ENCODE measurements around the gene OR10C1.
A peak's percentile ranks its signal among the peaks of the same experiment; 100 is the strongest.
"Not testable (repeated sequence)": the region's sequence is repeated elsewhere in the genome, so short reads cannot be mapped to it uniquely, and the experiment has no call there.

The OR10C1 gene

GRCh38 chr6:29439006-29439405 lies at the start of gene OR10C1:
Gene OR10C1 (plus strand): TSS chr6:29439306. CDS start chr6:29440016, 710 bp downstream.
- no peak for DNase-seq

DNA sequence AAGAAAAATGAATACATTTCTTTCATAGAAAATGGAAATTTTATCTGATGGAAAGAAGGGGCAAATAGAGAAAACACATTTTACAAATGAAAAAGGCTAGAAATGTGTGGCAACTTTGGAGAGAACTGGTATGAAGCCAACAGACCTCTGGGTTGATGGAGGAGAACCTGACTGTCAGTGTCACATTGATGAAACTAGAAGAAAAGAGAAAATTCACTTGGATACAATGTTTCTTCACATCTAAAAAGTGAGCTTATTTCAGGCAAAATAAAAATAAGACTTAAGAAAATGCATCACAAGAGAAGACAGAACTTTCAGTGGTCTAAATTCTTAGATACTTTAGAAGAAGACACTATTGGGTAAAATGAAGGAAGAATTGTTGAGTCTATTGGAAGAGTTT lies 43.8 kb upstream of the OR10C1 start, which contains the start of gene OR12D2:
TSS of gene OR12D2 (plus strand) at position 301 of the 400 bp plus-strand sequence. CDS start 1,069 bp downstream, outside the sequence.
- DNase-seq: no peak

GRCh38 chr6:29399525-29399924 lies 39.6 kb upstream of the OR10C1 start:
- DNase-seq: no peak

- DNase-seq: no peak
Measured at GRCh38 chr6:29403801-29404200, 35.3 kb upstream of the OR10C1 start.

DNA sequence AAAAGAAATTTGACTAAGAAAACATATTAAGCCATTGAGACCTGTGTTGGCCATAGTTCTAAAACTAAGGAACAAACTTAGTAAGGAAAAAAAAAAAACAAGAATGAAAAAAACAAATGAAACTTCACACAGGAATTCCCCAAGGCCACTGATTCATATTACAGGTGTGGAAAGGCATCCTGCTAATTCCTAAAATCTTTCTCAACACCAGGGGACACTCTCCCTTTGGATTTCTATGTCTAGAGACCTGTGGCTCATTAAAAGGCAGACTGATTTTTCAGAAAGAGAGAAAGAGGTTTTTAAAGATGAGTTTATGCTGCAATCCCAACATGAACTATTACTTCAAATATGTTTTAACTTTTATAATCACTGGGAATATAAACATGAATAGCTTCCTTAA lies 24.5 kb upstream of the OR10C1 start, which contains the start of gene OR12D1:
TSS of gene OR12D1 (plus strand) at position 341 of the 400 bp plus-strand sequence.
- no peak for DNase-seq

GRCh38 chr6:29419516-29419915 lies 19.6 kb upstream of the OR10C1 start:
- no peak for DNase-seq

DNA sequence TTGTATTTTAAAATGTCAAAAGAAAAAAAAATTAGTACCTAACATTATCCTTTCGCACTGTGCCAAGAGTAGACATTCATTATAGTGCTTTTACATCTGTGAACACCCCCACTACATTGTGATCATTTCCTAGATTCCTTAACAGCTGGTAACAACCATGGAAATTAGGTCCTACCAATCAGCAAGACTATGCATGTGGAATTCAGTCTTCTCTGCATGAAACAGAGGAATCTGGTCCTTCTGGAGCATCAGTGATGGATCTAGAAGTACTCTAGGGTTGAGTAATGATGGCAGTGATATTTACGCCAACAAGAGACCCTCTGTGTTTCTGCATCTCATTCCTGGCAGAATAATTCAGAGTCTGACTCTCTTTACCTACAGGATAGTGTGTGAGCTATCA lies 14.9 kb upstream of the OR10C1 start:
- DNase-seq: no peak

GRCh38 chr6:29424575-29424974 lies 14.5 kb upstream of the OR10C1 start:
- no peak for DNase-seq

DNA sequence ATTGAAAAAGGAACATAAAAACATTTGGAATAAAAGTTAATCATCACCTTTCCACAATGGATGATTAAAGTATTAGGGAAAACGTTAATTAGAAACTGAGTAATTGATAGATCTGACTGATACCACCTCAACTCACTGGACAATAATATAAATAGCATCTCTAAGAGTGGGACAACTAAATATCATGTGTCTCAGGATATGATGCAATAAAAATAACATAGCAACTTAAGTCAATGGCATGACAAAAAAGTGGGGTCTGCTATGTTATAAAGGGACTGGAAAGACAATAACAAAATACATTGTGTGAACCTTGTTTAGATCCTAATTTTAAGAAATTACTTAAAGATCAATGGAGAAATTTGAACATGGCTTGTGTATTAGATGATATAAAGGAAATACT lies 14.0 kb upstream of the OR10C1 start:
- no peak for DNase-seq

DNA sequence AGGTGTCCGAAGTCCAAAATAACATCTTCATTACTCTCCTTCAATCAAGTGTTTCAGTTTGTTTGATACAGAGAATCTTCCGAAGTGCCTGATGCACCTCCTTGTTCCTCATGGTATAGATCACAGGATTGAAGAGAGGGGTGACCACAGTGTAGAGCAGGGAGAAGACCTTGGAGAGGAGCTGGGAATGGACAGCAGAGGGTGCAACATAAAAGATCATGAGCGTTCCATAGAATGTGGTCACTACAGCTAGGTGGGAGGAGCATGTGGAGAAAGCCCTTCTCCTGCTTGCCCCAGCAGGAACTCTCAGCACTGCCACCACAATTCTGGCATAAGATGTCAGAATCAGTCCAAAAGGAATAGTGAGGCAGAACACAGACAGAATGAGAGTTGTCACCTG lies 12.5 kb upstream of the OR10C1 start:
- DNase-seq: no peak

GRCh38 chr6:29436730-29437129 lies 2.4 kb upstream of the OR10C1 start:
- DNase-seq: not testable (repeated sequence)

- DNase-seq: no peak
Measured at GRCh38 chr6:29442719-29443118, 3.6 kb downstream of the OR10C1 start.

- DNase-seq: not testable (repeated sequence)
Measured at GRCh38 chr6:29444031-29444430, 4.9 kb downstream of the OR10C1 start.

- DNase-seq: peak; percentile 3
Measured at GRCh38 chr6:29447670-29448069, 8.6 kb downstream of the OR10C1 start.

- no peak for DNase-seq
Measured at GRCh38 chr6:29451471-29452193, 12.5 kb downstream of the OR10C1 start.

DNA sequence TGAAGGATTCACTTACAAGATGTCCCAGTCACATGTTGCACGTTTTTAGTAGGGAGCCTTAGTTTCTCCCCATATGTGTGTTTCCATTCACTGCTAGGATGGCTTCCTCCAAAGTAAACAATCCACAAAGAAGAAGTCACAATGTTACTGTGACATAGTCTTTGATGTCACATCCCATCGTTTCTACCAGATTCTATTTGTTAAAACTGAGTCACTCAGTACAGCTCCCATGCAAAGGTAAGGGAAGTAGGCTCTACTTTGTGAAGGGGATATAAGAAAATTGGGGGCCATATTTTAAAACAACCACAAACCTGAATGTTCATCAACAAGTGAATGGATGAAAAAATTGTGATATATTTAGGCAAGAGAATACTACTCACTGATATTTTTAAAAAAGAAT lies 17.9 kb downstream of the OR10C1 start, which contains the start of the genes OR11A1 and OR2H1:
TSS of gene OR11A1 (minus strand) at position 101 of the 400 bp plus-strand sequence. CDS start 29,430 bp downstream, outside the sequence.
TSS of gene OR2H1 (plus strand) at position 185 of the 400 bp plus-strand sequence. CDS start 4,615 bp downstream, outside the sequence.
- no peak for DNase-seq

- no peak for DNase-seq
Measured at GRCh38 chr6:29461021-29461814, 22.1 kb downstream of the OR10C1 start.

DNA sequence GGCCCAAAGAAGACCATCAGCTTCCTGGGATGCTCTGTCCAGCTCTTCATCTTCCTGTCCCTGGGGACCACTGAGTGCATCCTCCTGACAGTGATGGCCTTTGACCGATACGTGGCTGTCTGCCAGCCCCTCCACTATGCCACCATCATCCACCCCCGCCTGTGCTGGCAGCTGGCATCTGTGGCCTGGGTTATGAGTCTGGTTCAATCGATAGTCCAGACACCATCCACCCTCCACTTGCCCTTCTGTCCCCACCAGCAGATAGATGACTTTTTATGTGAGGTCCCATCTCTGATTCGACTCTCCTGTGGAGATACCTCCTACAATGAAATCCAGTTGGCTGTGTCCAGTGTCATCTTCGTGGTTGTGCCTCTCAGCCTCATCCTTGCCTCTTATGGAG lies 22.9 kb downstream of the OR10C1 start:
- no peak for DNase-seq

DNA sequence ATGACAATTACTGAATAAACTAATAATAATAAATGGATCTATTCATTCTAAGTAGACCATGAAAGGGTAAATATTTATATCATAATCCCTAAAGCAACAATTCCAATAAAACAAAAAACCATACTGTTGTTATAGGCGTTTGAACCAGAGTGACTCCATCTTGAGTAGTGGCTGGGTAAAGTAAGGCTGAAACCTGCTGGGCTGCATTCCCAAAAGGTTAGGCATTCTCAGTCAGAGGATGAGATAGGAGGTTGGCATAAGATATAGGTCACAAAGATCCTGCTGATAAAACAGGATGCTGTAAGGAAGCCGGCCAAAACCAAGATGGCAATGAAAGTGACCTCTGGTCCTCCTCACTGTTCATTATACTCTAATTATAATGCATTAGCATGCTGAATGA lies 26.2 kb downstream of the OR10C1 start:
- DNase-seq: no peak

DNA sequence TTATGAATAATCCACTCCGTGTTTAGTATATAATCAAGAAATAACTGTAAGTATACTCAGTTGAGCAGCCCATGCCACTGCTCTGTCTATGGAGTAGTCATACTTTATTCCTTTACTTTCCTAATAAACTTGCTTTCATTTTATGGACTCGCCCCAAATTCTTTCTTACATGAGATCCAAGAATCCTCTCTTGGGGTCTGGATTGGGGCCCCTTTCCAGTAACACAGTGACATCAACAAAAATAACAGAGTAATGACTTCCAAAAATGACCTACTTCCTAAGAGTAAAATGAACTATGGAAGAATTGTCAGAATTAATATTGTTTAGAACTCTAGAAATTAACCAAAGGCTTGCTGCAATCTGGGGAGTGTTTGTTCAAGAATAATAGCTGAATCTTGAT lies 26.7 kb downstream of the OR10C1 start:
- no peak for DNase-seq

- DNase-seq: no peak
Measured at GRCh38 chr6:29466241-29466640, 27.1 kb downstream of the OR10C1 start.

- DNase-seq: no peak
Measured at GRCh38 chr6:29474996-29475395, 35.9 kb downstream of the OR10C1 start.

- DNase-seq: no peak
Measured at GRCh38 chr6:29477923-29478450, 38.9 kb downstream of the OR10C1 start.
